CD8-positive, alpha-beta memory T cell (primary cell): ENCODE data around the gene ASB10. TPM values are rescaled to one million over a fixed set of nuclear protein-coding genes. Genes with fewer than 3 reads are reported as not detected.
A peak's percentile ranks its signal among the peaks of the same experiment; 100 is the strongest.

Experiments
- CTCF ChIA-PET: fragments of 350-600 bp; sonication (Branson Sonifier 250); formaldehyde crosslinking; loops from one replicate; lab custom pipeline; 2021; ENCODE audit warnings: antibody characterized with exemption; lab: Charles Lee
- POLR2A ChIA-PET: fragments of 350-600 bp; sonication (Branson Sonifier 250); formaldehyde crosslinking; loops from one replicate; lab custom pipeline; 2021; ENCODE audit warnings: antibody characterized with exemption; lab: Charles Lee
- DNase-seq, 5 donors: peaks; one replicate each; pipeline versions ENCODE4 v3.0.0 to v3.0.0-alpha.2; 2020 to 2022; ENCODE audit warnings: mixed read lengths in 1 of 5
- H3K27ac ChIP-seq: one replicate; pipeline ENCODE4 v1.7.0; 2013; ENCODE audit warnings: low read depth, mild to moderate bottlenecking, low read length, moderate library complexity
- H3K27me3 ChIP-seq: 2 replicates; pipeline ENCODE4 v1.7.0; 2013; ENCODE audit warnings: low read length, mild to moderate bottlenecking; ENCODE audit not compliant: insufficient read depth, poor library complexity, severe bottlenecking
- H3K36me3 ChIP-seq: 2 replicates; pipeline ENCODE4 v1.7.0; 2013; ENCODE audit warnings: mild to moderate bottlenecking, low read length, moderate library complexity; ENCODE audit not compliant: insufficient read depth
- H3K4me1 ChIP-seq: 2 replicates; pipeline ENCODE4 v1.7.0; 2013; ENCODE audit warnings: mild to moderate bottlenecking, low read length, moderate library complexity; ENCODE audit not compliant: insufficient read depth
- H3K4me3 ChIP-seq: 2 replicates; pipeline ENCODE4 v1.7.0; 2013; ENCODE audit warnings: mild to moderate bottlenecking, low read length
- H3K9me3 ChIP-seq: 2 replicates; pipeline ENCODE4 v1.7.0; 2013; ENCODE audit warnings: mild to moderate bottlenecking, low read length
- H3K27ac Mint-ChIP-seq, 8 donors: one replicate each; pipeline ENCODE4 v1.8.0; 2020 to 2021; ENCODE audit warnings: mixed read lengths in 8 of 8, mild to moderate bottlenecking in 6 of 8, inconsistent platforms in 3 of 8, moderate library complexity in 3 of 8
- H3K27me3 Mint-ChIP-seq, 2 donors: one replicate each; pipeline ENCODE4 v1.8.0; 2020 to 2021; ENCODE audit warnings: mixed read lengths in 2 of 2, mild to moderate bottlenecking in 1 of 2, moderate library complexity in 1 of 2
- H3K36me3 Mint-ChIP-seq, 3 donors: one replicate each; pipeline ENCODE4 v1.8.0; 2020 to 2021; ENCODE audit warnings: mixed read lengths in 3 of 3, inconsistent platforms in 1 of 3, mild to moderate bottlenecking in 1 of 3
- H3K4me1 Mint-ChIP-seq, 3 donors: one replicate each; pipeline ENCODE4 v1.8.0; 2020 to 2021; ENCODE audit warnings: mixed read lengths in 3 of 3, inconsistent platforms in 1 of 3, mild to moderate bottlenecking in 1 of 3
- H3K4me3 Mint-ChIP-seq, 7 donors: one replicate each; pipeline ENCODE4 v1.8.0; 2020 to 2021; ENCODE audit warnings: mixed read lengths in 7 of 7, mild to moderate bottlenecking in 6 of 7, moderate library complexity in 4 of 7, inconsistent platforms in 2 of 7
- H3K9me3 Mint-ChIP-seq, 5 donors: one replicate each; pipeline ENCODE4 v1.8.0; 2020 to 2022; ENCODE audit warnings: mixed read lengths in 5 of 5, mild to moderate bottlenecking in 3 of 5, moderate library complexity in 2 of 5, inconsistent platforms in 1 of 5
- polyA plus RNA-seq: library from polyadenylated mRNA; unstranded; fragments of 300-500 nt; fragmentation: Illumina TruSeq; gene quantifications from one replicate; pipeline ENCODE4 v1.2.3, GENCODE V29; 2021
- total RNA-seq, 2 experiments: library from RNA; stranded (reverse); gene quantifications; one replicate each; pipeline ENCODE4 v1.2.3, GENCODE V29; 2021

Gene ASB10
- total and polyA plus RNA-seq, 3 experiments from 2014 or later, result not detected

DNA sequence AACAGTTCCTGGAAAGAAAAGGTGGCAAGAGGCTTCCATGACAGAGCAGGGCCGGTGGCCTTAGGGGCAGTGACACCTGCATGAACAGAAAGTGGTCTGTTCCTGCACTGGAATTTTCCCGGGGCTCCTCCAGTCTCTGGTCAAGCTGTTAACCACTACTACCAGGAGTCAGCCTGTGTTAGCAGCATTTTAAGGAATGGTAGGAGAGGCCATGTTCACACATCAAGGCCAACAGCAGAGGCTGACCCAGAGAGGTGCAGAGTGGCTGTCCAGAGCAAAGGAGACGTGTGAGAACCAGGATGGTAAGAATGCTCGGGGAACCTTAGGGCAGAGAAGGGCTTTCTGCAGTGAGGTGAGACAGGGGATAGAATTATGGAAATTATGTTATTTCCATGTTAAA is 14.7 kb upstream of the ASB10 start:
- Mint-ChIP-seq H3K36me3 (peaks cover 0 to 3% (median 0%) of the 10 kb centered on the region in 3 donors), H3K9me3 (no peaks in the 10 kb centered on the region), H3K4me1 (peaks cover 7 to 15% (median 14%) of the 10 kb centered on the region in 3 donors), H3K27ac (peak overlapping the region in 2 of 8 donors; percentile 4 to 77), H3K27me3 (peaks cover 7 to 9% of the 10 kb centered on the region in 2 donors), H3K4me3 (no peak overlapping the region)
- POLR2A ChIA-PET, result no interaction called here
- Histone ChIP-seq H3K4me1 (peaks cover 13% of the 10 kb centered on the region), H3K36me3 (no peaks in the 10 kb centered on the region), H3K9me3 (no peaks in the 10 kb centered on the region), H3K4me3 (no peak overlapping the region), H3K27ac (no peak overlapping the region), H3K27me3 (peaks cover 2% of the 10 kb centered on the region)
- no peak for DNase-seq
- CTCF ChIA-PET, result no interaction called here

DNA sequence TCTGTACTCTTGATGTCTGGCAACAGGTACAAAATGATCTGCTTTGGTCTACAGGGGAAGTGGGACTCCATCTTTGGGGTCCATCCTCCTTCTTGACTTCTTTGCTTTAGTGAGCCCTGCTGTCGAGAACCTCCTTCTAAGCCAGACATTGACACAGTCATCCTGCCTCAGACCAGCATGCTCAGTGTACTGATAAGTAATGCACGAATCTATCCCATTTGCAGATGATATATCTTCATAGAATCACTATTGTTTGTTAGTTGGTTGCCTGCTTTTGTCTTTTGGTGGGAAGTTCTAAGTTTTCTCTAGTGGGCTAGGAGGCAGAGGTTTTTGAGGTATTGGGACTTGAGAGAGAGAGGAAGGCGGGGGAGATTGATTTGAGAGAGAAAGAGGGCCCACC is 14.3 kb upstream of the ASB10 start:
- ChIA-PET CTCF (no interaction called here), POLR2A (no interaction called here)
- Histone ChIP-seq H3K36me3 (no peaks in the 10 kb centered on the region), H3K9me3 (no peaks in the 10 kb centered on the region), H3K4me1 (peaks cover 9% of the 10 kb centered on the region), H3K4me3 (no peak overlapping the region), H3K27ac (no peak overlapping the region), H3K27me3 (peaks cover 4% of the 10 kb centered on the region)
- Mint-ChIP-seq H3K4me1 (peaks cover 4 to 11% (median 10%) of the 10 kb centered on the region in 3 donors), H3K4me3 (no peak overlapping the region), H3K27ac (no peak overlapping the region), H3K36me3 (peaks cover 0 to 3% (median 0%) of the 10 kb centered on the region in 3 donors), H3K9me3 (no peaks in the 10 kb centered on the region), H3K27me3 (peaks cover 7 to 9% of the 10 kb centered on the region in 2 donors)
- no peak for DNase-seq

DNA sequence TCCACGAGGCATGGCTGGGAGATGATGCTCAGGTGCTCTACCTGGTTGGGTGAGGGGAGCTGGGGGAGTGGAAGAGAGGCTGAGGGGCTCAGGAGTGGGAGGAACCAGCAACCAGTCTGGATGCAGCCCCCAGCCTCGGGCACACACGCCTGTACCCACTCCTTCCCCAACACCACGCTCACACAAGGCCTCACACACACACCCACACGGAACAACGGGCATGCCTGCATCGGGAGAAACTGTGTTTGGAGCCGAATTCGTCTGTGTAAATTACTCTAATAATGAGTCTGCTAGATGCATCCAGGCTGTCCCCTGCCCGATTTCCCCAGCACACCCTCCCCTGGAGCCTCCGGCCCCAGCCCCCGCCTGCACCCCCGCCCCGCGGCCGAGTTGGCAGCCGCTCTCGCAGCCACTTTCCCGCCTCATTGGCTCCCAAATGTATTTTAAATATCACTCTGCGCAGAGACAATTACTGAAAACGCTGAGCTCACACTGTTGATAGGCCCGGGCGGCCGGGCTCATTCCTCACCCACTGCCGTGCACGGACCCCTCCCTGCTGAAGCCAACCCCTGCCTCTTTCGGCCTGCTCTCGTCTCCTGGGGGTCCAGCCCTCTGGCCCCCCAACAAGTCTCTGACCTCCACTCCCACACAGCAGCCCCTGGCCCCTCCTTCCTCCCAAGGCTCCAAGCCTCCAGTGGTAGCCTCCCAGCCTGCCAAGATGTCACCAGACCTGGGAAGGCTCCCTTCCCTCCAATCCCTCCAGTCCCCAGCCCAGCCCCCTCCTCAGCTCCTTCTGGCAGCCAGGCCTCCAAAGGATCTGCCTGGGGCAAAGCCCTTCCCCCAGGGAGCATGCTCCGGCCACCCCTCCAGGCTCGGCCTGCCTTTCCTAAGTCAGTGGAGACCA is 12.1 kb upstream of the ASB10 start:
- H3K4me3 Mint-ChIP-seq, result no peak overlapping the region
- peak overlapping the region in 1 of 8 donors; percentile 67 for H3K27ac Mint-ChIP-seq
- ChIA-PET CTCF (no interaction called here), POLR2A (no interaction called here)
- no peaks in the 10 kb centered on the region for H3K9me3 Mint-ChIP-seq
- H3K27ac ChIP-seq, result no peak overlapping the region
- peaks cover 8% of the 10 kb centered on the region in 3 donors for H3K4me1 Mint-ChIP-seq
- H3K27me3 ChIP-seq, result peaks cover 11% of the 10 kb centered on the region
- no peaks in the 10 kb centered on the region for H3K36me3 ChIP-seq
- peaks cover 0 to 3% (median 0%) of the 10 kb centered on the region in 3 donors for H3K36me3 Mint-ChIP-seq
- no peak overlapping the region for H3K4me3 ChIP-seq
- H3K4me1 ChIP-seq, result no peaks in the 10 kb centered on the region
- no peaks in the 10 kb centered on the region for H3K9me3 ChIP-seq
- H3K27me3 Mint-ChIP-seq, result peaks cover 5 to 9% of the 10 kb centered on the region in 2 donors
- no peak for DNase-seq

DNA sequence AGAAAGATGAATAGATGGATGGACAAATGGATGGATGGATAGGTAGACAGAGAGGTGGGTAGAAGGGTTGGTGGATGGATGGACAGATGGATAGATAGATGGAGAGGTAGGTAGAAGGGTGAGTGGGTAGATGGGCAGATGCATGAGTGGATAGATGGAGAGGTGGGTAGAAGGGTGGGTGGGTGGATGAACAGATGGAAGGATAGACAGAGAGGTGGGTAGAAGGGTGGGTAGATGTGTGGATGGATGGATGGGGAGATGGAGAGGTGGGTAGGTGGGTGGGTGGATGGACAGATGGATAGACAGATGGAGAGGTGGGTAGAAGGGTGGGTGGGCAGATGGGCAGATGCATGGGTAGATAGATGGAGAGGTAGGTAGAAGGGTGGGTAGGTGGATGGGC is 10.9 kb upstream of the ASB10 start:
- Histone ChIP-seq H3K4me1 (no peaks in the 10 kb centered on the region), H3K9me3 (no peaks in the 10 kb centered on the region), H3K4me3 (no peak overlapping the region), H3K27ac (no peak overlapping the region), H3K36me3 (no peaks in the 10 kb centered on the region), H3K27me3 (peaks cover 9% of the 10 kb centered on the region)
- Mint-ChIP-seq H3K36me3 (peaks cover 0 to 3% (median 0%) of the 10 kb centered on the region in 3 donors), H3K27me3 (peaks cover 5 to 9% of the 10 kb centered on the region in 2 donors), H3K9me3 (no peaks in the 10 kb centered on the region), H3K27ac (no peak overlapping the region), H3K4me1 (peaks cover 9 to 11% (median 10%) of the 10 kb centered on the region in 3 donors), H3K4me3 (no peak overlapping the region)
- CTCF ChIA-PET, result no interaction called here
- POLR2A ChIA-PET, result no interaction called here
- no peak for DNase-seq

DNA sequence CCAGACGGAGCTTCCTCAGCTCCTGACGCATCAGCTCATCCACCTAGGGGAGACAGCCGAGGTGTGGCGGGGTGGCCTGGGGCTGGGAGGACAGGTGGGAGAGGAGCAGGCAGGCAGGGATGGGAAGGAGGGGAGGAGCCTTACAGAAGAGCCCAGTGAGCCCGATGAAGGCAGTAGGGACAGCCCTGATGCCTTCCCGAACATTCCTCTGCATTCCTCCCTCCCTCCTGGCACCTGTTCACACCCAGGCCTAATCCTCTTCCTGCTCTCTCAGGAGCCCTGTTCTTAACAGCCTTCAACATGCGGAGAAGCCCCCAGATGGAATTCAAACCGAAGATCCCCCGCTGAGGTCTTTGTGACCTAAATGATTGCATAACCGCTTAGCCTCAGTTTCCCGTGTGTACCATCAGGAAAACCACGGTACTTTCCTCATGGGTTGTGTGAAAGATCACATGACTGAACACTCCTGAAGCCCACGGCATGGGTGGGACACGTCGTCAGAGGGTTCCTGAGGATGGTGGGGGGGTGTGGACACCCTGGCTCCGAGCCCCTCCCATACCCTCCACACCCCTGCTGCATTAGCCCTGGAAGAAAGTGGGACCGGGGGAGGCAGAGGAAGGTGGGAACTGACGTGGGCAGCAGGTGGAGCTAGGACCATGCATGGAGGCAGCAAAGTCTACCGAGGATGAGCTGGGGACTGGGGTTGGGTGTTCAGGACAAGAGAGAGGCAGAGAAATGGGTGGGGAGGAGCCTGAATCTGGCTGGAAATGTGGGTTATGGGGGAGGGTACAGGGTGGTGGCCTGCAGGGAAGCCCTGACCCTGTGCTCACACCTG is 8.8 kb upstream of the ASB10 start:
- no peak overlapping the region for H3K27ac Mint-ChIP-seq
- H3K4me3 ChIP-seq, result no peak overlapping the region
- no peaks in the 10 kb centered on the region for H3K4me1 ChIP-seq
- ChIA-PET POLR2A (no interaction called here), CTCF (interaction anchor here (1.0 kb wide), 1 partner anchor 108 kb away, joined by 4 read pairs; no protein-coding TSS in a partner anchor)
- no peaks in the 10 kb centered on the region for H3K36me3 ChIP-seq
- H3K4me1 Mint-ChIP-seq, result peaks cover 9 to 11% (median 10%) of the 10 kb centered on the region in 3 donors
- no peak overlapping the region for H3K27ac ChIP-seq
- H3K9me3 Mint-ChIP-seq, result no peaks in the 10 kb centered on the region
- no peak for DNase-seq
- no peaks in the 10 kb centered on the region for H3K9me3 ChIP-seq
- H3K27me3 Mint-ChIP-seq, result peaks cover 3% of the 10 kb centered on the region in 2 donors
- no peaks in the 10 kb centered on the region for H3K36me3 Mint-ChIP-seq
- no peak overlapping the region for H3K4me3 Mint-ChIP-seq
- H3K27me3 ChIP-seq, result peaks cover 9% of the 10 kb centered on the region

DNA sequence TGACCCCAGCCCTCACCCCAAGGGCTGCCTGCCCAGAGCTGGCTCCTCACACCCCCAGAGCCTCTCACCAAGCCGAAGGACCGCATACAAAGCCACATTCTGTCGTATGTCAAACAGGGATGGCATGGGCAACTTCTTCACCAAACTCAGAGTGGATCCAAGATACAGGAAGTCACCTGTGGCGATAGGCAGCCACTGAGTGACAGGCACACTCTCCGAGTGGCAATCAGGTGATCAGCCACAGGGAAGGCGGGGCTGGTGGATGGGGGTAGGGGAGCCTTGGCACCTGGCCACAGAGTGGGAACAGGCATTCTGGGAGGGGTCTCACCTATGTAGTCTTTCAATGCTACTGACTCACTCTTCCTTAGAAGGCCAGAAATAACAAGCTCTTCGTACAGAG is 7.1 kb upstream of the ASB10 start:
- Histone ChIP-seq H3K4me1 (no peaks in the 10 kb centered on the region), H3K9me3 (no peaks in the 10 kb centered on the region), H3K4me3 (no peak overlapping the region), H3K27me3 (peaks cover 9% of the 10 kb centered on the region), H3K36me3 (no peaks in the 10 kb centered on the region), H3K27ac (no peak overlapping the region)
- CTCF ChIA-PET, result no interaction called here
- no peaks in the 10 kb centered on the region for H3K9me3 Mint-ChIP-seq
- no peak overlapping the region for H3K4me3 Mint-ChIP-seq
- H3K27me3 Mint-ChIP-seq, result peaks cover 0 to 1% of the 10 kb centered on the region in 2 donors
- peaks cover 9 to 11% (median 10%) of the 10 kb centered on the region in 3 donors for H3K4me1 Mint-ChIP-seq
- H3K27ac Mint-ChIP-seq, result peak overlapping the region in 2 of 8 donors; percentile 18 to 73
- POLR2A ChIA-PET, result interaction anchor here (0.6 kb wide), 1 partner anchor 1015 kb away, joined by 8 read pairs; no protein-coding TSS in a partner anchor
- no peak for DNase-seq
- H3K36me3 Mint-ChIP-seq, result no peaks in the 10 kb centered on the region

DNA sequence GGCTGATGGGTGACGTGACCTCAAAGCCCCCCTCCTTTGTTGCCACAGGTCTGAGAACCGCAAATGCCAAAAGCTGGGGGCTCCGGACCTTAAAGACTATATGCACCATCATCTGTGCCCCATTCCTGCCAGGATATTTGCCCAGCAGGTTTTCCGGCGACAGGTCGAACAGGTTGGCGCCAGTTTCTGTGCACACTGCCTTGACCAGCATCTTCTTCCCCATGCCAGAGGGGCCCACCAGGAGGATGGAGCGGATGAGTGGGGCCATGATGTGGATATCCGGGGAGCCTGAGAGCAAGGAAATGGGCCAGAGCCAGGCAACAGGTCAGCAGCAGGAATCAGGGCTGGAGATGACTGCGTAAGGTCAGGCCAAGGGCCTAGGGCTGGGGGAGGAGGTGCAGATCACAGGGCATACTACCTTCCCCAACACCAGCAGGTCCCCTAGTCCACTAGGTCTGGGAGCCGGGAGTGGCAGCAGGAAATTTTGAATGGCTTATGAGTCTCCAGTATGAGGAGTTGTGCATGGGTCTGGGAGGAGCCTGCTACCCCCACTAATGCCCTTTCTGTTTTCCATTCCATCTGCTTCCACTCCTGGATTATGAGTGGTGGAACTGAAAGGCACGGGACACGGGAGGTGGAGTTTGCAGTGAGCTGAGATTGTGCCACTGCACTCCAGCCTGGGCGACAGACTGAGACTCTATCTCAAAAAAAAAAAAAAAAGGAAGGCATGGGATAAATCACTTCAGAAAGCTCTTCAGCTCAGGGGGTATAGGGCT is 6.3 kb upstream of the ASB10 start:
- H3K9me3 ChIP-seq, result no peaks in the 10 kb centered on the region
- Mint-ChIP-seq H3K36me3 (no peaks in the 10 kb centered on the region), H3K4me3 (peak overlapping the region in 1 of 7 donors; percentile 16), H3K27me3 (peaks cover 0 to 1% of the 10 kb centered on the region in 2 donors), H3K9me3 (no peaks in the 10 kb centered on the region), H3K4me1 (peaks cover 9 to 11% (median 10%) of the 10 kb centered on the region in 3 donors), H3K27ac (peak overlapping the region in 1 of 8 donors; percentile 87)
- no peak overlapping the region for H3K27ac ChIP-seq
- peaks cover 9% of the 10 kb centered on the region for H3K27me3 ChIP-seq
- no peak for DNase-seq
- H3K36me3 ChIP-seq, result no peaks in the 10 kb centered on the region
- no peak overlapping the region for H3K4me3 ChIP-seq
- POLR2A ChIA-PET, result no interaction called here
- CTCF ChIA-PET, result no interaction called here
- no peaks in the 10 kb centered on the region for H3K4me1 ChIP-seq
